ENCODE measurements around the gene CMKLR1. TPM values are rescaled to one million over a fixed set of nuclear protein-coding genes. Genes with fewer than 3 reads are reported as not detected.

CMKLR1 gene
- total RNA-seq, 1 donor from 2014 or later, result 0.12 TPM

- no peak for TF ChIP-seq CTCF (conservative IDR thresholded peaks at IDR 0.05; ENCODE audit: low read depth, low read length)
- no peak overlapping the region for H3K4me3 ChIP-seq (ENCODE audit: low read depth, low read length)
- DNase-seq (ENCODE audit: low read depth), result no peak
Observed at GRCh38 chr12:108260039-108260438, 79.1 kb downstream of the CMKLR1 start.

GRCh38 chr12:108257610-108258106 lies 81.5 kb downstream of the CMKLR1 start:
- DNase-seq (ENCODE audit: low read depth), result no peak
- H3K4me3 ChIP-seq (ENCODE audit: low read depth, low read length), result no peak overlapping the region
- TF ChIP-seq CTCF (conservative IDR thresholded peaks at IDR 0.05; ENCODE audit: low read depth, low read length), result no peak

- no peak for DNase-seq (ENCODE audit: low read depth)
- TF ChIP-seq CTCF (conservative IDR thresholded peaks at IDR 0.05; ENCODE audit: low read depth, low read length), result no peak
- H3K4me3 ChIP-seq (ENCODE audit: low read depth, low read length), result no peak overlapping the region
Observed at GRCh38 chr12:108257004-108257403, 82.1 kb downstream of the CMKLR1 start.

- DNase-seq (ENCODE audit: low read depth), result no peak
- no peak for TF ChIP-seq CTCF (conservative IDR thresholded peaks at IDR 0.05; ENCODE audit: low read depth, low read length)
Observed at GRCh38 chr12:108255252-108255602, 83.9 kb downstream of the CMKLR1 start.

GRCh38 chr12:108254517-108255251 lies 84.4 kb downstream of the CMKLR1 start:
- no peak for DNase-seq (ENCODE audit: low read depth)
- H3K4me3 ChIP-seq (ENCODE audit: low read depth, low read length), result no peak overlapping the region
- no peak for TF ChIP-seq CTCF (conservative IDR thresholded peaks at IDR 0.05; ENCODE audit: low read depth, low read length)

More at GRCh38 chr12:108255252-108255602, 83.9 kb downstream of the CMKLR1 start:
- no peak overlapping the region for H3K4me3 ChIP-seq (ENCODE audit: low read depth, low read length)

- H3K4me3 ChIP-seq (ENCODE audit: low read depth, low read length), result no peak overlapping the region
- no peak for TF ChIP-seq CTCF (conservative IDR thresholded peaks at IDR 0.05; ENCODE audit: low read depth, low read length)
- DNase-seq (ENCODE audit: low read depth), result no peak
Observed at GRCh38 chr12:108254030-108254429, 85.1 kb downstream of the CMKLR1 start.

- no peak overlapping the region for H3K4me3 ChIP-seq (ENCODE audit: low read depth, low read length)
- TF ChIP-seq CTCF (conservative IDR thresholded peaks at IDR 0.05; ENCODE audit: low read depth, low read length), result no peak
- no peak for DNase-seq (ENCODE audit: low read depth)
Observed at GRCh38 chr12:108253540-108253939, 85.6 kb downstream of the CMKLR1 start.

Data from epithelial cell of proximal tubule (primary cell).